GM21381 (cell line): ENCODE results near the gene ITGAX.

Experiments
- ATAC-seq: cut with Tn5 transposase; IDR thresholded peaks from one replicate; pipeline ENCODE4 v1.9.1; 2021; ENCODE audit warnings: mild to moderate bottlenecking, moderate library complexity; ENCODE audit not compliant: unreplicated experiment

Gene ITGAX

DNA sequence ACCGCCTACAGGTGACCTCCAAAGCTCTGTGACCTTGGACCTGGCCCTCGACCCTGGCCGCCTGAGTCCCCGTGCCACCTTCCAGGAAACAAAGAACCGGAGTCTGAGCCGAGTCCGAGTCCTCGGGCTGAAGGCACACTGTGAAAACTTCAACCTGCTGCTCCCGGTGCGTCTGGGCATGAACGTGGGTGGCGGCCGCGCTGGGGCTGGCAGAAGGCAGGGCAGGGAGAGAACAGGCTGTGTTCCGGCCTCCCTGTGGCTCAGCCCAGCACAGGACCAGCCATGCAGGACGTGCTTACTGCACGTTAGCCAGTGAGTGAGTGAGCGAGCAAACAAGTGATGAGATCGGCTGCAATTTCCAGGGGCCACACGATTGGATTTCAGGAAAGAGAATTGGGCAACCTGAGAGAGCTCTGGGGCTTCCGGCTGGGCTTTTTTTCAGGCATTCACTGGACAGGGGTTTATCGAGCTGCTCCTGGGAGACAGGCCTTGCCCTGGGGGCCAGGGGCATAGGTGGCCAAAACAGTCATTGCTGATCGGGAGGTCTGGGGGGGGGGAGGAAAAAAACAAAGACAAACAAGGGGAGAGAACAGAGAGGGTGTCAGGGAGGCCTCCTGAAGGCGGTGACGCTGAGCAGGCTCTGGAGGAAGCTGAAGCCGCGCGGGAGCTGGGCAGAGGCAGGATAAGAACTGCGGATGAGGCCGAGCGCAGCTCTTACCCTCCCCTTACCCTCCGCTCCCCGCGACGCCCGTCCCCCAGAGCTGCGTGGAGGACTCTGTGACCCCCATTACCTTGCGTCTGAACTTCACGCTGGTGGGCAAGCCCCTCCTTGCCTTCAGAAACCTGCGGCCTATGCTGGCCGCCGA is 16.9 kb downstream of the ITGAX start:
- no peak for ATAC-seq

DNA sequence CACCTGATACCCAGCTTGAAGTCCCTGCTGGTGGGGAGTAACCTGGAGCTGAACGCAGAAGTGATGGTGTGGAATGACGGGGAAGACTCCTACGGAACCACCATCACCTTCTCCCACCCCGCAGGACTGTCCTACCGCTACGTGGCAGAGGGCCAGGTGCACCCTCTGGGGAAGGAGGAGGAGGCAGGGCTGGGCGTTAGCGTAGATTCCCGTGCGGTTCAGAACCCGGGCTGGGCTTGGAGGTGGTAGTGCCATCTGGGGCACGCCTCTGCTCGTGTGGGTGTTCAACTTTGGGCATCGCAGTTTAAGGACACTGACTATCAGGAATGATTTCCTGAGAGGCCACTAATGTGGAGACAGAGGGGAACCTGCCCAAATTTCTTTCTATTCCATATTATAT is 18.3 kb downstream of the ITGAX start:
- ATAC-seq, result no peak

DNA sequence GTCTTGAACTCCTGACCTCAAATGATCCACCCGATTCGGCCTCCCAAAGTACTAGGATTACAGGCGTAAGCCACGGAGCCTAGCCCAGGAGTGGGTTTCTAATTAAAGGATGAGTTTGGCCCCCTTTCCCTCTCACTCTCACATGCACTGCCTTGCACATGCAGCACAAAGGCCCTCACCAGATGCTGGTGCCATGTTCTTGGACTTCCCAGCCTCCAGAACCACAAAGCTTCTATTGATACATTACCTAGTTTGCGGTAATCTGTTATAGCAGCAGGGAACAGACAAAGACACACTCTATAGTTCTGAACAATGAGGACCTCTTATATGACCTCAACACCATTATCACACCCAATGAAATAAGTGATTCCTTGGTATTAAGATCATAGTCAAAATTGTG is 20.3 kb downstream of the ITGAX start:
- no peak for ATAC-seq

DNA sequence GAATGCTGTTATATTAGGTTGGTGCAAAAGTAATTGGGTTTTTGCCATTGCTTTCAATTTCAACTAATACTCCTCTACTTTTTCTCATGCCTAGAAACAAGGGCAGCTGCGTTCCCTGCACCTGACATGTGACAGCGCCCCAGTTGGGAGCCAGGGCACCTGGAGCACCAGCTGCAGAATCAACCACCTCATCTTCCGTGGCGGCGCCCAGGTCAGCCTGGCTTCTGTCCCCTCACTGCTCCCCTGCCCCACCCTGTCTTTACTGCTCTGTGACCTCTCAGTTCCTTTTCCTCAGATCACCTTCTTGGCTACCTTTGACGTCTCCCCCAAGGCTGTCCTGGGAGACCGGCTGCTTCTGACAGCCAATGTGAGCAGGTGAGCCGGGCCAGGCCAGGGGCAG is 21.7 kb downstream of the ITGAX start:
- ATAC-seq, result no peak

DNA sequence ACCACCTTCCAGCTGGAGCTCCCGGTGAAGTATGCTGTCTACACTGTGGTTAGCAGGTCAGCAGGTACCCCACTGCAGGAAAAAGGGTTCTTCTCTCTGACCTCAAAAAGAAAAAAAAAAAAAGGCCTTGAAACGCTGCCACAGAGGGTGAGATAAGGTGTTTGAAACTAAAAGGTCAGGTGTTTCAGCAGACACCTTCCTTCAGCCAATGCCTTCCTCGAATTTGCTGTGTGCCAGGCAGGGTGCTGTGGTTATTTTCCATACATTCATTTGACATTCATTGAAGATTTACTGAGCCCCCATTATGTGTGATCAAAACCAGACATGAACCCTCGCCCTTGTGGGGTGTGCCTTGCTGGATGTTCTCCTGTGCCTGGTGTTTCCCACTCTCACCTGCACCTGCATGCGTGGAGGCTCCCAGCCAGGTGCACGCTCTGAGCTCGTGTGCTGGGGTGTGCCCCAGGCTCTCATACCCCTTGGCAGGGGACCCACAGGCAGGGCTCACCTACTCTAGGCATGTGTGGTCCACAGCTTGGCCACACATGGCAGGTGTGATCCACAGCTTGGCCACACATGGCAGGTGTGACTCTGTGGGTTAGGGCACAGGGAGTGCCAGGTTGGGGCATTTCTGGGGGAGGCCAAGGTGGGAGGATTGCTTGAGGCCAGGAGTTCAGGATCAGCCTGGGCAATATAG is 22.4 kb downstream of the ITGAX start:
- ATAC-seq, result no peak

DNA sequence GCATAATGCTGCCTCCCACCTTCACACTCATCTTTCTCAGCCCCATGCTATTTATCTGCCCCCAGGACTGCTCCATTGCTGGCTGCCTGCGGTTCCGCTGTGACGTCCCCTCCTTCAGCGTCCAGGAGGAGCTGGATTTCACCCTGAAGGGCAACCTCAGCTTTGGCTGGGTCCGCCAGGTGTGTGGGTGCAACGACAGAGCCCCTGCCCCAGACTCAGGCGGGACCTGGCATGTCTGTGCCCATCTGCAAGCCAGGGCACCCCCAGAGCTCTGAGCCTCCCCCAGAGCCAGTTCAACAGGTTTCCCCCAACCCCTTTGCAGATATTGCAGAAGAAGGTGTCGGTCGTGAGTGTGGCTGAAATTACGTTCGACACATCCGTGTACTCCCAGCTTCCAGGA is 25.2 kb downstream of the ITGAX start:
- no peak for ATAC-seq

DNA sequence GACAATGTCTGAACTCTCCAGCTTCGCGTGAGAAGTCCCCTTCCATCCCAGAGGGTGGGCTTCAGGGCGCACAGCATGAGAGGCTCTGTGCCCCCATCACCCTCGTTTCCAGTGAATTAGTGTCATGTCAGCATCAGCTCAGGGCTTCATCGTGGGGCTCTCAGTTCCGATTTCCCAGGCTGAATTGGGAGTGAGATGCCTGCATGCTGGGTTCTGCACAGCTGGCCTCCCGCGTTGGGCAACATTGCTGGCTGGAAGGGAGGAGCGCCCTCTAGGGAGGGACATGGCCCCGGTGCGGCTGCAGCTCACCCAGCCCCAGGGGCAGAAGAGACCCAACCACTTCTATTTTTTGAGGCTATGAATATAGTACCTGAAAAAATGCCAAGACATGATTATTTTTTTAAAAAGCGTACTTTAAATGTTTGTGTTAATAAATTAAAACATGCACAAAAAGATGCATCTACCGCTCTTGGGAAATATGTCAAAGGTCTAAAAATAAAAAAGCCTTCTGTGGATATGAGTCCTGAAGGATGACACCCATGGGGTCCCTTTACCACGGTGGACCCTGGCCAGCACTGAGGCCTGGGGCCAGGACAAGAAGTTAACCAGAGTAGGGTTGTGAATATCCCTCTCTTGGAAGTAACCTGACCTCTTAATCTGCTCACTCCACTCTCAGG is 27.6 kb downstream of the ITGAX start:
- ATAC-seq, result no peak

DNA sequence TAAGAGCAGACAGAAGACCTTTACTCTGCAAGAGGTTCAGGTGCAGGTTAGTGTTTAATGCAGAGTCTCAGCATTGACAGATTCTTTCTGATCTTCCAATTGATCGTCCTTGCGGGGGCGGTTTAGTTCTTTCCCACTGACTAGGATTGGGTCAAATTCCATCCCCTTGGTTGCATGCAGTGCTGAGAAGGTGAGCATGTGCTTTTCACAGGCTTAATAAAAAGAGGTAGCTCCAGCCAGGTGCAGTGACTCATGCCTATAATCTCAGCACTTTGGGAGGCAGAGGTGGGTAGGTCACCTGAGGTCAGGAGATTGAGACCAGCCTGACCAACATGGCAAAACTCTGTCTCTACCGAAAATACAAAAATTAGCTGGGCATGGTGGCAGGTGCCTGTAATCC is 30.7 kb downstream of the ITGAX start:
- ATAC-seq, result no peak

DNA sequence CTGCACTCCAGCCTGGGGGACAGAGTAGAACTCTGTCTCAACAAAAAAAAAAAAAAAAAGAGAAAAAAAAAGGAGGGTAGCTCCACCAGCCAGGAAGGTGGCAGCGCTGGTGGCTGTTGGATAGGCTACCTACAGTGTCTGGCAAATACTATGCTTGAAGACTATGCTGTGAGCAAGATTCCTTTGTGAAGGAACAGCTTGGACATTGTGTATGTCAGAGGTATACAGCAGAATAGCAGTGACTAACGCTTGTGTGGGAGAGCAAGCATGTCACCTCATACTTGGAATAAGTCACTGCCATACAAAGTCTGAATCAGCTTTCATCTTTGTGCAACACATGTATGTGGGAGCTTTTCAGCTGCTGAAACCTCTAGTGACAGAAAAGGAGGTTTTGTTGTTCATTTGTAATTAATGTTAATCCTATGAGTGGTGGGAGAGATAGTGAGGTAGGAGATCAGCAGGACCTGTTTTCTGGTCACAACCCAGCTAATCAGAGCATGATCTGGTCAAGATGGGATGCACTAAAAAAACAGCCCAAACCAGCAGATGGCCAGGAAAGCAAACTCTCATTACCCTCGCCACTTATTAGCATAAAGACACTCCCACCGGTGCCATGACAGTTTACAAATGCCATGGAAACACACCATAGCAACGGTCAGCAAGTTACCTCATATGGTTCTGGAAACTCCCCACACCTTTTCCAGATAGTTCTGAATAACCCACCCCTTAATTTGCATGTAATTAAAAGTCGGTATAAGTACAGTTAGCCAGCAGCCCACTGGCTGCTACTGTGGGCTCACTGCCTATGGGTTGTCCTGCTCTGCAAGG is 31.4 kb downstream of the ITGAX start:
- no peak for ATAC-seq

DNA sequence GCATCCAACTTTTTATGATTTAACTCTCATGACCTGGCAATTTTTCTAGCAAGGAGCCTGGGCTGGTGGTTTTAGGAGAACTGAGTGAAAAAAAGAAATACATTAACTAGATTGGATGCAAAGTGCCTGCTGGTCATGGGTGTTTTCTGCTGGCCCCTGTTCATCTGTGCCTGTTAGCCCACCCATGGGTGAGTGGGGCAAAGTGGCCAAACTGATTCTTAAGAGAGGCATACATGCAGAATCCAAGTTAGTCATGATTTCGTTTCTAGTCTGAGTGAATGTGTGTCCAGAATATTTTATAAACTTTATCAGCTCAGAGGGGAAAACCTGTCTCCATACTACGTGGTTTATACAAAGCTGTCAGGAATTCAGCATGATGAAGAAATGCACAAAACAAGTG is 33.6 kb downstream of the ITGAX start:
- ATAC-seq, result no peak

DNA sequence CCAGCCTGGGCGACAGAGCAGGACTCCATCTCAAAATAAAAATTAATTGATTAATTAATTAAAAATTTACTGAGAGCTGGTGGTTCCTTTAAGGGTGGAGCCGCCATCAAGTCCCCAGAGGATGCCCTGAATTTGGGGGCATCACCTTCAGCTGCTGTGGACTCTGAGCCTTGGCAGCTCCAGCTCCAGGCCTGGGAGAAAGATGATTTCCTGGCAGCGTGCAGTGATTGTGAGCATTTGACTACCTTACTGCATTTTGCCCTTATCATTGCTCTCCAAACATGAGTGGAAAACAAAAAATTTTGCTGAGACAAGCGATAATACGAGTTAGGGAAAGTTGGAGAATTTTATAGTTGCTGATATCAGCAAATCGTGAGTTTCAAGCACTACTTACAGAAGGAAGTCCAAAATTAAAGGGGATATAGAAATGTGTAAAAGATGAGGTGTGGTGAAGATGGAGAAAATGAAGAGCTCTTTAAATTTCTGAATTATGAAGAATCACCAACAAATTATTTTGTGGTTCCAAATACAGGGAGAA is 35.6 kb downstream of the ITGAX start:
- ATAC-seq, result no peak

DNA sequence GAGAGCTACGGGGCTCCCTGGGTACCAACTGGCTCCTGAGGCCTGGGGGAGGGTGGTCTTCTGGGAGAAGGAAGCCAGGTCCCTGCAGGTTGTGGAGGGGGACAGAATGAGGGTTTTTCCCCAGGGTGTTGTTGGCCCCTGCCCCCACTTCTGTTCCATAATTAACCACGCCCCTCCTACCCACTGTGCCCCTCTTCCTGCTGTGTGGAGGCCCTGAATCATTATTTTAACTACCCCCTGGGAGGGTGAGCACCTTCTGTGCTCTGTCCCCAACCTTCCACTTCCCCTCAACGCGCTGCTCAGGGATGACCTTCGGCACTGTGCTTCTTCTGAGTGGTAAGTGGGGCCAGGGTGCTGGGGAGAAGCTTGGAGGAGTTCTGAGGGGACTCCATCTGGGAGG is 38.1 kb downstream of the ITGAX start, which contains the start of gene ITGAD:
Gene ITGAD, plus strand, starts transcription at position 280 of the 400 bp plus-strand sequence. Its CDS starts 26 bp downstream, at position 306.
- ATAC-seq, result no peak

DNA sequence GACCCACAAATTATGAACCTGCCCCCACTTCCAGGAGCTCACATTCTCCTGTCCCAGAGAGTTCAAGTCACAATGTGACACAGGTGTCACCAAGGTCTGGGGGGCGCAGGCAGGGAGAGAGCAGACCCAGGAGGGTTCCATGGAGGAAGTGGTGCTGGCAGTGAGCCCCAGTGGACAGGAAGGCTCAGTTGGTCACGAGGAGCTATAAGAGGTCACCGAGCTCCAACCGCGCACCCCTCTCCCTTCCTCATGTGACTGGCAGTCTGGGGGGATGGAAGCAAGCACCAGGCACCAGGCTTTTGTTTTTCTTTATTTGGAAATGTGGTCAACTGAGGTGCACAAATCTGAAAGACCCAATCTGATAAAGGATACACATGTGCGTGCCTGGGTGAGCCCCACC is 40.7 kb downstream of the ITGAX start:
- ATAC-seq, result no peak

DNA sequence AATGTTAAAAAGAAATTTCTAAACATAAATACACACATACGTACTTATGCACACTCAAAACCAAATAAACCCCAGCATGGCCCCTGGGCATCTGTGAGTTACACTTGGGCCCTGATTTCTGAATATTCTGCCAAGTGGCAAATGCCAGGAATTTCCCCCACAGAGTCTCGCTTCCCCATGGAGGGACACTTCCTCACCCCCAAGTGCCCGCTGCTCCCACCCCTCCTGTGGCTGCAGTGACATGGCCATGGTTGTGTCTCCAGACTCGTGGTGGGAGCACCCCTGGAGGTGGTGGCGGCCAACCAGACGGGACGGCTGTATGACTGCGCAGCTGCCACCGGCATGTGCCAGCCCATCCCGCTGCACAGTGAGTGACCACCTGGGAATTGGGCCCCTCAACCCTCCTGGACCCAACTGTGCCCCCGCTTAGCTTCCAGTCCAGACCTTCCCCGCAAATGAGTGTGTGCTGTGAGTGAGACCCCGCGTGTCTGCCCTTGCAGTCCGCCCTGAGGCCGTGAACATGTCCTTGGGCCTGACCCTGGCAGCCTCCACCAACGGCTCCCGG is 42.2 kb downstream of the ITGAX start:
- ATAC-seq, result no peak

DNA sequence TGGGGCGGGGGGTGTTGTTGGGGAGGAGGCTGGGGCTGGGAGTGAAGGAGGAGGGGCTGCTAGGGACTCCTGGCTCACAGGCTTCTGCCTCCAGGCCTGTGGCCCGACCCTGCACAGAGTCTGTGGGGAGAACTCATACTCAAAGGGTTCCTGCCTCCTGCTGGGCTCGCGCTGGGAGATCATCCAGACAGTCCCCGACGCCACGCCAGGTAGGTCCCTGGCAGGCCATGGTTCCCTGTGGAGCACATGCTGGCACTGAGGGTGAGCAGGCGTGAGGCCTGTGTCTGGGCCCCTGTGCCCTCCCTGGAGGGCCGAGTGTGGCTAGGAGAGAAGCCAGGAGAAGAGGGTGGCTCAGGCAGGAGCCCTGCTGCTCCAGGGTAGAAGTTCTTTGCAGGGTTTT is 42.7 kb downstream of the ITGAX start:
- ATAC-seq, result no peak

DNA sequence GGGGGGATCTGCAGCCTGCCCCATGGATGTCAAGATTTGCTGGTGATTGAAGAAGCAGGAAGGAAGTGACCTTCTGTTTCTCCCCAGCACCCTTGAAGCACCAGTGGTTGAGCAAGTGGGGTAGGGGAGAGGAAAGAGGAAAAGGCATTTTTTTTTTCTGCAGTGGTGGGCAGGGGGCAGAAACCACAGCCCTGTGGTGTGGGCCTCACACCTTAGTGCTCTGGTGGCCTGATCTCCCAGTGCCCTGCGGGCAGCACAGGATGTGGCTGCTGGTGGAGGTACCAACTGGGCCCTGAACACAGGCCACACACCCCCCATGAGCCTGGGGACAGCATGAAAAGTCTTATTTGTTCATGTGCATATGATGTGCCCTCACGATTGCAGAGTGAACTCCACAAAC is 45.2 kb downstream of the ITGAX start:
- ATAC-seq, result no peak

DNA sequence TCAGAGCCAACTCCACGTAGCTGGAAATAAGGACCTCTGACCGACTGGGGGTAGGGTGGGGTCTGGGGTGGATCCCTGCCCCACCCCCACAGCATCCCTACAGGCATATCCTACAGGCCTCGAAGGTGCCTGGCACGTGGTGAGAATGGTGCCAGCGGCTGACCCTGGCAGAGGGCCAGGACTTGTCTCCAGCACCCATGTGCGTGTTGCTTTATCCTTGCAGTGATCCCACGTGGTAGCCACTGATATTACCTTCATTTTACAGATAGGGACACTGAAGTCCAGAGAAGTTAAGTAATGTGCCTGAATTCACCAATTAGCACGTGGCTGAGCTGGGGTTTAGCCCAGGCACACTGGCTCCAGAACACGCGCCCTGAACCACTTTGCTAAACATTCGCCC is 46.5 kb downstream of the ITGAX start:
- no peak for ATAC-seq

DNA sequence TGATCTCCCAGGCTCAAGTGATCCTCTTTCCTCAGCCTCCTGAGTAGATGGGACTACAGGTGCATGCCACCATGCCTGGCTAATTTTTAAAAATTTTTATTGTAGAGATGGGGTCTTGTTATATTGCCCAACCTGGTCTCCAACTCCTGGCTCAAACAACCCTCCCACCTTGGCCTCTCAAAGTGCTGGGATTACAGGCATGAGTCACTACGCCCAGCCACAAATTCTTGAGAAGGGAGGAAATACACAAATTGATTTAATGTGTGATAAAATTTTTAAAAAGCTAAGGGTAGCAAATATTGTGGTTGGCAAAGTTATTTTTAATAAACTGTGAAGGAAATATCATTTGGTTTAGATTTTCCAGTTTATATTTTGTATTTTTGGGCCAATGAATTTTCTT is 47.7 kb downstream of the ITGAX start:
- no peak for ATAC-seq

DNA sequence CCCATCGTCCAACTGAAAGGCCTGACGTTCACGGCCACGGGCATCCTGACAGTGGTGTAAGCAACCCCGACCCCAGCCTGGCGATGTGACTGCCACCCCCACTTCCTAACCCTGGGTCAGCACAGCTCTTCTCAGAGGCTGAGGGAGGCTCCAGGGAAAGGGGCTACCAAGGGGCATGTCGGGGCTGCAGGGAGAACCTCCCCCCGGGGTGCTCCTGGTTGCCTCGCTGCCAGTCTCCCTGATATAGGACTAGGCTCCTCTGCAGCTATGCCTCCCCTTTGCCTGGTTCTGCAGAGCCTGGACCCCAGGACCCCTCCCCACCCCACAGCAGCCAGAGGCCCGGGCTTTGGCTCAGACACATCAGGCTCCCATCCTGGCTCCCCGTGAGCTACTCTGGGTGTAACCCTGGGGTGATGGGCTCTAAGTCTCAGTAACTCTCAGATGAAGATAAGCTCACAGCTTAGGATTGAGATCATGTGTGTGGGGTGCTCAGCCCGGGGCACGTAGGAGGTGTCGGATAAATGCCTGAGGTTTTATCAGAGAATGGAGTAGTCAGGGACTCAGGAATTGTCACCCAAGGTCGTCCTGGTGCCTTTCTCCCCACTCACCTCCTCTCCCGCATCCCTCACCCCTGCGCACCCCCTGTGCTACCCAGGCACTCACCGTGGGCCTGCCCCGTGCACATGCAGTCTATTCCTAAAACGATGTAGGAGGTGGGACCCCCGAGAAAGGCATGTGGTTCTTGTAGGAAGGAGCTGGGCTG is 48.8 kb downstream of the ITGAX start:
- no peak for ATAC-seq
